ENCODE data around the gene KCNQ1.

The KCNQ1 gene

DNA sequence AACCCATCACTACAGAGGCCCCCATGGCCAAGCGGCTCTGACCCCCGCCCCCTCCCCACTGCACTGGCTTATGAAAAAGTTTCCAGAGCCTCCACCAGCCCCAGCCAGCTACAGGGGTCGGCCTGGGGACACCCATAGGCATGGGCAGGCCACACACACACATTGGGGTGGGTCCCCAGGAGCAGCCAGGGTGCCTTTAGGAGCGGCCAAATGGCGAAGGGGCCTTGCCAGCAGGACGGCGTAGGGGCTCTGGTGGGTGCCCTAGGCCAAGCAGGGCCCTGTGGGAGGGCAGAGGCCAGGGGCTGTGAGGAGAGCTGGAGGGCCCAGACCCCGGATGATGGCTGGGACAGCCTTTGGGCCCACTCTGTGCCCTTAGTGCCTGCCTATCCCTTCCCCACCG lies 34.2 kb upstream of the KCNQ1 start:
- no peak for DNase-seq

DNA sequence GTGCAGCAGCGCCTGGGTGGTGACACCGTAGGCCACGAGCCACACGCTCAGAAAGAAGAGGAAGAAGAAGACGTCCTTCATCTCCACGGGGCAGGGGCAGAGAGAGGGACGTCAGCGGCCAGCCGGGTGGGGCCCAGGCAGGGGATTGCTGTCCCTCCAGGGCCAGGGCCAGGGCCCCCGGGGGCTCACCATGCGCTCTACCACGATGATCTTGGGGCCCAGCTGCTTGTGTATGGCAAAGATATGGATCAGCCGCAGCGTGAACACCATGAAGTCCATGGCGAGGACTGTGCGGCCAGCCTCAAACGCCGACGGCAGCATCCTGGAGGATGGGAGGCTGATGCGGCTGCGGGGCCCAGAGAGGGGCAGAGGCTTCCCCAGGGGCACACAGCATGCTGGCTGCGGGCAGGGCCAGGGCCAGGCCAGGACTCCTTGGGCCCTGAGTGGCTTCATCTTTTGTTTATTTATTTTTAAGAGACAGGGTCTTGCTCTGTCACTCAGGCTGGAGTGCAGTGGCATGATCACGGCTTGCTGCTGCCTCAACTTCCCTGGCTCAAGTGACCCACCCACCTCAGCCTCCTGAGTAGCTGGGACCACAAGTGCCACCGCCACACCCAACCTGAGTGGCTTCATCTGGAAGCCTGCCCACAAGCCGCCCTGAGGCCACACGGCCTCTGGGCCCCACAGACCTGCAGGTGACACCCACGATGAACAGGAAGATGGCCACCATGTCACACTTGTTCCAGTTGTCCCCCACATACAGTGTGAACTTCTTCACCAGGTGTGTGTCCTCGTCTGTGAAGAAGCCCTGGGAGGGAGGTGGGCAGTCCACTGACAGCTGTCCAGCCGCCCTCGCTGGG lies 33.1 kb upstream of the KCNQ1 start:
- DNase-seq, result no peak

DNA sequence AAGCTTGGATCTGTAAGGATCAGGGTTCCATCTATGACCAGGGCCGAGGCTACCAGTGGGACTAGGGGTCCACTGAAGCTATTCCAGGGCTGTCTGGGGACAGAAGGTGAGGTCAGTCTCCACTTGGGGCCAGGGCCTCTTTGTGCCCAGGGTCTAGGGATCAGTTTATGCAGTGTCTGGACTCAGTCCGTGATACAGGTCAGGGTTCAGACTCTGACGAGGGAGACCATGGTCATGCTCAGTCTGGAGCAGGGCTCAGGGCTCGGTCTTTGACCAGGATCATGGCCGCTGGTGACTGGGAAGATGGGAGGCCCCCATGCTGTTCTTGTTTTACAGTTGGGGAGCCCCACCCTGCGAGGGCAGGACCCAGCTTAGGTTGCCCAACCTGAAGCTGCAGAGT lies 32.5 kb upstream of the KCNQ1 start:
- DNase-seq, result no peak

DNA sequence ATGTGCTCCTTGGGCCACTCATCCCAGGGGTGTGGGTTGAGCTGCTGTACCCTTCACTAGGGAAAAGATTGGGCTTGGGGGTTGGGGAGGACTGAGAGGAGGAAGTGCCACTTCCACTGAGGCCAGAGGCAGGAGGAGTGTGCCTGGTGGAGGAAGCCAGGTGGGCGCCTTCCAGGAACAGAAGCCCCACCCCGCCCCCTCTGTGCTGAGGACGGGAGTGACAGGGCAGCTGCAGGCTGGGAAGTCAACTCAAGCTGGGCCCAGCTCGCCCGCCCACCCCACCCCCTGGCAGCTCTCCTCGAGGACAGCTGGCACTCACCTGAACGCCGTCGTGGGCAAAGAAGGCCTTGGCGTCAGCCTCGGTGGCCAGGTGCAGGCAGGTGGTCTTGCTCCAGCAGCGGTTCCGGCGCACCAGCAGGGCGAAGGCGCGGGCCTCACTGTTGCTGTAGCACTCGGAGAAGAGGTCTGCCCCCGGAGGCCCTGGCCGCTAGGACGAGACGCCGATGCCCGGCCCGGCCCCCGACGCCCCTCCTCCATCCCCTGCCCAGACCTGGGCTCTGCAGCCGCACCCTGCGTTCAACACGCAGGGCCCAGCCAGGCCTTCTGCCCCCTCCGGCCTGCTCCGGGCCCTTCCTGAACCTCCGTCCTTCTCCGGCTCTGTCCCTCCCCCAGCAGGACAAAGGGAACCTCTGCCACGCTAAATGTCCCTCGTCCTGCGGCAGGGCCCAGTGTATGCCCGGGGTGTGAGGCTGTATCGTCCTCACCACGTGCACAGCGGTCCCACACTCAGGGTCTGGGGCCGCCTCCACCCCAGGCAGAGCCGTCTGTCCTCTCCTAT lies 30.8 kb upstream of the KCNQ1 start:
- DNase-seq, result no peak

DNA sequence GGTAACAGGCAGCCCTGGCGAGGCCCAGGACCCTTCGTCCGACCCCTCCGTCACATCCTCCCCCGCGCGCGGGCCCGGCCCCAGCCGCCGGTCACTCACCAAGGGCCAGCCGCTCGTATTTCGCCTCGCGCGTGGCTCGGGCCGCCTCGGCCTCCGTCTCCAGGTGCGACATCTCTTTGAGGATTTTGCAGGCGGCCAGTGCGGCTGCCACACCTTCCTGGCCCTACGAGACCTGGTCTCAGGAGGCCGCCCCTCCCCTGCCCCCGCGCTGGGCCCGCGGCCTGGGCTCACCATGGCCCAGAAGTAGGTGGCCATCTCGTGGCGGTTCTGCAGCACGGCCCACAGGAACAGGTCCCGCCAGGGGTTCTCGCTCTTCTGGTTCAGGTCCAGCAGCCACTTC lies 30.2 kb upstream of the KCNQ1 start:
- no peak for DNase-seq

DNA sequence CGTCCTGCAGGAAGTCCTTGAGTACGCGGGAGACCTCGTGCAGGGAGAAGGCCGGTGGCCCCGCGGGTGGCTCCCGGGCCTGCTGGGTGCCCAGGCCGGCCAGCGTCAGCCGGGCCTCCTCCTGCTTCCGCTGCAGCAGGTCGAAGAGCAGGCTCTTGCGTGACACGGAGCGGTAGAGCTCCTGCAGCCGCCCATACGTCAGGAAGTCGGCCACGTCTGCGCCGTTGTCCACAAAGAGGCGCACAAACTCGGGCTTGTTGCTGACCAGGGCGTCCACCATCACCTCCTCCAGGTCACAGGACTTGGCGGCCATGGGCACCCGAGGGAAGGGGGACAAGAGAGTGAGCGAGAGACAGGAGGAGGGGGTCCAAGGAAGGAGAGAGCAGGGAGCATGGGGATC lies 29.6 kb upstream of the KCNQ1 start:
- DNase-seq, result no peak

DNA sequence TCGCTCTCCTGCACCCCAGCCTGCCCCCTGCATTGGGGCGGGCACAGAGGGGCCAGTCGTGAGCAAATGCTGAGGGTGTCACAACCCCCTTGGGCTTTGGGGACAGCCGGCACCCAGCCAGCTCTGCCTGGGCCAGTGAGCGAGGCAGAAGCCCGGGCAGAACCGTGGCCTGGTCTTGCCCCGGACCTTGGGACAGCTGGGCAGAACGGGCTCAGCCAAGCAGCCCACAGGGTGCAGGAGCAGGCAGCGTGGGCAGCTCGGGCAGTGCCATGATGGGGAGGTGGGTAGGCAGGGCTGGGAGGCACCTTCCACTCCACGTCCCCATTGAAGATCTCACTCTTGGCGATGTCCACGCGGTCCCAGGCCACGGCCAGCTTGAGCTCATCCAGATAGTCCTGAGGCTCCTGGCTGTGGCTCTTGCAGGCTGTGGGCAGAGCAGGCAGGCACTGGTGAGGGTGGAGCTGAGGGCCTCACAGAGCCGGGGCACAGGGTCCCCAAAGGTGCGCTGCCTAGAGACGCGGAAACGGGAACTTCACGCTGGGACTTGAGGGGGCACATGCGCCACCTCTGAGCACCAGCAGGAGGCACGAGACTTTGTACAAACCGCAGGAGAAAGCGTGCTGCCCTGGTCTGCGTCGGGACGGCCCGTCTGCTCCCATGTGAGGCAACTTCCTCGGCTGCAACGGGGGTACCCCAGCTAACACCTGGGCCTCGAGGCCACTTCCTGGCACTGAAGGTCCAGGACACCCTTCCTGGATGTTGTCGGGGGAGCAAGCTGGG lies 29.0 kb upstream of the KCNQ1 start:
- DNase-seq, result no peak

DNA sequence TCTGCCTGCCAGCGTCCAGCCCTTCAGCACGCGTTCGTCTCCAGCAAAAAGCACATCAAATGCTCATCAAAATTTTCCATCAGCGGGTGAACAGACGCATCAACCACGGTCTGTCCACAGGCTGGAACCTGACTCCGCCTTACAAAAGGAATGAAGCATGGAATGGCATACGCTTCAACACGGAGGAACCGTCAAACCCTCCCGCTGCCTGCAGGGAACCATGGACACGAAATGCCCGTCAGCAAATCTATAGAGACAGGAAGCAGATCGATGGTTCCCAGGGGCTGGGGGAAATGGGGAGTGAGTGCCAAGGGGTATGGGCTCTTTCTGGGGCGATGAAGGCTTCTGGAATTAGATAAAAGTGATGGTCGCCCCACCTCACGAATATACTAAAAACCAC lies 28.0 kb upstream of the KCNQ1 start:
- DNase-seq, result no peak

DNA sequence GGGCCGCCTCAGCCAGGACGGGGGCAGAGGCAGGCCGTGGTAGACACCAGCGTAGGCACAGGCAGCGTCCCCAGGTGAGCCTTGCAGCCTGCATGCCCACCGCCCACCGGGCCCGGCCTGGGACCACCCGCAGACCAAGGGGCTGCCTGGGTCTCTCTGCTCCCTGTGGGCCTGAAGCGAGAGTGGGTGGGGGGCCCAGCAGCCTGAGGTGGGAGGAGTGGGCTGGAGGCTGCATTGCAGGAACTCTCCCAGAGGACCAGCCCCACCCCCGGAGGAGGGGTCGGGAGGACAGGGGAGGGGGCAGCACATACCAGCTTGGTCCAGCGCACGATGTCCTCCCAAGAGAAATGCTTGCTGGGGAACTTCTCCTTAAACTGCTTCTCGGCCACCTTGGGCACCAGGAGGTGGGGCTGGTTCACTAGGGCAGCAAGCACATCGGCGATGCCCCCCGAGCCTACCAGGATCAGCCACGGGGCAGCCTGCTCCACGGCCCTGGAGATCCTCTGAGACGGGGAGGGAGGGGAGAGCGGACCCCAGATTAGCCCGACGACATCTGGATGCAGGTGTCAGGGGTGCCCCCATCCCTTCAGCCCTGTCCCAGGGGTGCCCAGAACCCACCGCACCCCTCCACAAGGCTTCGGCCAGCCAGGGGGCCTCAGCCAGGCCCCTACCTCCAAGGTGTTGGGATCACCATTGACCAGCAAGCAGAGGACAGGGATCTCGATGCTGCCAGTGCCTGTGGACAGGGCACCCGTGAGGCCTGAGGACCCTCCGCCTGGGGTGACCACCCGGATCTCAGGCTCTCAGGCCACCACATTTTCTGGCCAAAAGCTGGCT lies 26.7 kb upstream of the KCNQ1 start:
- no peak for DNase-seq

DNA sequence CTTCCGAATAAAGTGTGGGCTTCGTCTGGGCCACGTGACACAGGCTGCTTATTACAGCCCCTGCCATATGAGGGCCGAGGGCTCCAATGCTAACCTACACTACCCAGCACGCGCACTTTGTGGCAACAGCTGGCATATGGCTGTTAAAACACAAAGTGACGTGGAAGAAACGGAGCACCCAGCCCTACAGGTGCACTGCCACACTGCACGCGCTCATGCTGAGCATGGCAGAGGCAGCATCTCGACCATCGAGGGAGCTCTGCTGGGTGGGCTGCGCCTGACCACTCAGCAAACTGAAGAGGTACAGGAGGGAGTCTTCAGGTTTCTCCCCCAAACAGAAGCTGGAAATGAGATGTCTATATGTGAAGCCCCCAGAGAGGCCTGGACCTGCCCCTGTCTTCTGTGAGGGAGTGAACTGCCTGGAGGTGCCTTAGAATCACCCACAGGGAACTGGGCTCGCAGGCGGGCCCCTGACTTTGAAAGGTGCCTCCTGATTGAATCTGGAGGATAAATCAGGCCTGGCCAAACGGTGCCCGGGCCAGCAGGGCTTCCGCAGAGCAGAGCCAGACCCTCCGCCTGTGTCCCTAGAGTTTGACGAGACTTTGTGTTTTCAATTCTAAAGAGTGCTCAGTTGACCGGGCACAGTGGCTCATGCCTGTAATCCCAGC lies 26.0 kb upstream of the KCNQ1 start:
- DNase-seq, result no peak

DNA sequence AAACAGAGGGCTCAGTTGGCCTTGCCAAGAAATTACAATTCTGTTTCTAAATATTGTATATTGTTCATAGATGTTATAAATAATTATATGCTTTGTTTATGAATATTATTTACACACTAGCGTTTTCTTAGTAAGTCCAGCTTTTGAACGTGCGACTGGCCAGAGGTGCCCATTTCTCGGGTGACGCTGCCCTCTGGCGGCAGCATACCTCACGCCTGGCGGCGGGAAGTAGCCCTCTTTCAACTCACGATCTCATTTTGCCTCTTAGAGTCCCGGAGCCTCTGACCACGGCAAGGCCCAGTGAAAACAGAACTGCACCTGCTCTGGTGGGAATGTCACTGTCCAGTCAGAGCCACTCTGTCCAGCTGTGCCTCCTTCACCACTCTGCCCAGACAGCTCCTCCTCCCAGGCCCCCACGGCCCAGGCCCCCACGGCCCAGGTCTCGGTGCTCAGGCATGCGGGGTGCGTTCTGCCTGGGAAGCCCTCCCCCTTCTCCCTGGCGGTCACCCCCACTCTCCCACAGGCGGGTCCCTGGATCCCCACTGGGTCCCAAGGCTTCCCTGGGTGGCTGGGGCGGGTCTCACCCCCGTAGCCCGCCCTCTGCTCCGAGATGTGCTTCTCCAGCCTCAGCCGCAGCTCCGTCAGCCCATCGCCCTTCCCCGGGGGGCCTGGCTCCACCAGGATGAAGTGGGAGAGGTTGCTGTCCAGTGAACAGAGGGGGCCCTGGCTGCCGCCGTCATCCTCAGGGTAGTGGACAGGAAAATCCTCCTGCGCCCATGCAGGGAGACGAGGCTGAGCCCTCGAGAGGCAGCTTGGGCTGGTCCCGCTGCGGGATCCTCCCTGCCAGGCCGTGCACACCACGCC lies 24.9 kb upstream of the KCNQ1 start:
- peak in 38 of 56 donors; percentile 8 to 73 (median 35) for DNase-seq

DNA sequence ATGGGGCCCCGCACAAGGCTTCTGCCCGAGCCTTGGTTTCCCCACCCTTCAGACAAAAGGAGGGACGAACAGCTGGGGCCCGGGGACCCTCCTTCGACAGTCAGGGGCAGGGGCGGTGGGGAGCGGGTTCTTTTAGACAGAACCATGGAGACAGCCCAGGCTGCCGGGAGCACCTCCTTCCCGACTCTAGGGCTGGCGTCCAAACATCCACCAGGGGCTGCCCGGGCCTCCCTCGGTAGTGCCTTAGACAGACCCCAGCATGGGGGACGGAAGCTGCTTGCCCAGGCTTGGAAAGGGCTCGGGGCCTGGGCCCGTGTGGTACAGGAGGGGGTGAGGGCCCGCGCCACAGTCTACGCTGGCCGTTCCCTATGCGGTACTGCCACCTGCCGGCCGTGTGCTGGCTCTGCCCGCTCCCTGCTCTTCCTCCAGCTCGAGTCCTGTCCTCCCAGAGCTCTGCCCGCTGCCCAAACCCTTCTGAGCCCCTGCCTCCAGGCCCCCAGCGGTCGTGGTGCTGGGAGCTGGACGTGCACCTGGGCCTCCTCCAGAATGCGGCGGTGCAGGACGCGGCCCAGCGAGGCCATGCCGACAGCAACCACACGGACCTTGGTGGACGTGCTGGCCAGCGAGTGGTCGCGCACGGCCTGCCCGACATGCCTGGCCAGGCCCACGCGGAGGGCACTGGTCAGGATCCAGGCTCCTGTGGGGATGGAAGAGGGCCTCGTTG lies 24.1 kb upstream of the KCNQ1 start:
- peak in 41 of 56 donors; percentile 11 to 76 (median 45) for DNase-seq

DNA sequence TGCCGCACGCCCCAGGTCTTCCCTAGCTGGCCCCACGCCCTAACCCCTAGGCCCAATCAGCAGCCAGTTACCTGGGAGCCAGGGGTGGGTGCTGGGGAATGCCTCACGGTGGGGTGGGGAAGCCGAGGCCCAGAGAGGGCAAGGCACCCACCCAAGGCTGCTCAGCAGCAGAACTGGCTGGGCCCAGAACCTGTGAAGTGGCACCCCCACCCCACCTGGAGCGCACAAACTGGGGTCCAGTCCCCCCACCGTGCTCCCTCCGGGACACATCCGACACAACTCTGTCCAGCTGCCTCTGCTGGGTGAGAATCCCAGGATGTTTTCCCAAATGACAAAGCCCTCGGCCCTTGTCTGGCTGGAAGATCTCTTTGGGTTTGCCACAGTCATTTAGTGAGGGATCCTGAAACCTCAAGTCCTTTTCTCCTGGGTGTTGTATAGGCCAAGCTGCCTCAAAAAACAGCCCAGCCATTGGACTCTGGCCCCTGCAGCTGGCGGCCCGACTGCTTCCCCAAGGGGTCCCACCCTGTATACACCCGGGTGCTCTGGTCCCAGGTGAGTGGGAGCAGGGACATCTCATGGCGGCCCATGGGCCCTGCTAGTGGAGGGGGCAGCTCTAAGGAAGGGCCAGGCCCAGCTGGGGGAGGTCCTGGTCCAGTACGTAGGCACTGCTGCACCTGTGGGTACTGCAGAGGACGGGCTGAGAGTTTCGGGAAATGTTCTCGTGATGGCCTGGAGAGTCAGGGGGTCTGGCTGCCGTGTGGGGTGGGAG lies 23.4 kb upstream of the KCNQ1 start:
- DNase-seq, result no peak

DNA sequence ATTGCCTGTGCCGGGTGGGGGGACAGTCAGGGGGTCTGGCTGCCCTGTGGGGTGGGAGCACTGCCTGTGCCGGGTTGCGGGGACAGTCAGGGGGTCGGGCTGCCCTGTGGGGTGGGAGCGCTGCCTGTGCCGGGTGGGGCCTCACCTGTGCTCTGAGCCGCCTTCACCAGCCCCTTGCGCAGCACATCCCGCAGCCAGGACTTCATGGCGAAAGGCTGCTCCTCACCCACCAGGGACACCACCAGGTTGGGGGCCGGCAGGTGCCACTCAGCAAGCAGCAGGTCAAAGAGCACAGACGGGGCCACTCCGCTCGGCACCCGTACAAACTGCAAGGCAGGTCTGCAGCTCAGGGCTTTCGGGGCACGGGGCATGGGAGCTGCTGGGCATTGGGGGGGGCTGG lies 22.8 kb upstream of the KCNQ1 start:
- no peak for DNase-seq

DNA sequence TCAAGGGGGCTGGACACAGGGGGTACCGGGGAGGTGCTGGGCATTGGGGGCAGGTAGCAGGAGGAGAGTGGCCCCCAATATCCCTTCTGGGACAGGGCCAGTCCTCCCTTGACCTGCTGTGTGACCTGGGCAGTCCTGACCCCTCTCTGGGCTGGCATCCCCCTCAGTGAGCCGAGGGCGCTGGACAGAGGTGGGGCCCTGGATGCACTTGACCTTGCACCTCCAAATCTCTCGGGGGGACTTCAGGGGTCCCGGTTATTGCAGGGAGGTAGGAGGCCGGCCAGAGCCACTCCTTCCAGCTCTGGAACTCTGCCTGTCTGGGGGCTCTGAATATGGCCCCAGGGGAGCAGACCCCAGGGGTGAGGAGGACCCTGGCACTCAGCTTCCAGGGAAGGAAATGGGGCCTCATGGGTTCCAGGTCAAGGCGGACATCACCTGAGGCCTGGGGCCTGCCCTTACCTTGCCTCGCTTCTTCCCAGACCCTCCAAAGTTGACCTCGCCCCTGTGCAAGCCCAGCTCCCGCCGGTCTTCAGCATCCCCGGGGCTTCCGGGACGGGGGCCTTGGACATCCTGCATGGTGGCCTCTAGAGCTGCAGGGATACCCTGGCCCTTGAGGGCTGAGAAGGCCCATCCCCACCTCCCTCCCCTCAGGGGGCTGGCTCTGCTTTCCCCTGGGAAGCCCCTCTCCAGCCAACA lies 22.2 kb upstream of the KCNQ1 start:
- DNase-seq, result no peak

DNA sequence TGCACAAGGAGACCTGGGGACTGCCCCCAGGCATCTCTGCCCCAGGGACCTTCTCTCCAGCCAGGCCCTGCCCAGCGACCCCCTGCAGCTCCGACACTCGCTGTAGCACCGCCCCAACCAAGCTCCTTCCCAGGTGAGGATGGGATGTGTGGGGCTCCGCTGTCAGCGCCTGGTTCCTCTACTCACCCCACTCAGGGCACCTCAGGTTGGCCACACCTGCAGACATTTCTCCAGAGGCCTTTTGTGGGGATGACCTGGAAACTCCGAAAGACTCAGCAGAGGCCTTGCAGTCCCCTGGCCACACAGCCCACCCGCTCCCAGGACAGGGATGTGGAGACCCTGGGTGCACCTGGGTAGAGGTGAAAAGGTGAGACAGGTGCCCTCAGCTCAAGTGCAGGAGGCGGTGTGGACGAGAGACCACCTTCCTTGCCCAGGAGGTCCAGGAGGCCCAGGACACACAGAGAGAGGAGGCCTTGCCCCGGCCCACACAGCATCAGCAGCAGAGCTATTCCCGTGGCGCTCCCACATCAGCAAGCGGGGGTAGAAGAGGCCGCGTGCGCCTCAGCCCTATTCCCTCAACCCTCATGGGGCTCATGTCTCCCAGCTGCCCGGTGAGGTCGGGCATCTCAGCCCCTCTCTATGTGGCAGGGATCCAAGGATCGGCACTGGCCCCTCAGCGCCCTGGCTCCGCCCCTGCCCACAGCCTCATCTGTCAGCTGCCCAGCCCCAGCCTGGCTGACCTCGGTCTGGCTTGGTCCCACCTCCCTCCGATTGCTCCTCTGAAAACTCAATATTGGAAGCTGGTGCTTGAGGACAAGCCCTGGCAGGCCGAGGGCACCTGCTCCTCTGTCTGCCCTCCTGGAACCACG lies 21.4 kb upstream of the KCNQ1 start:
- DNase-seq, result no peak

Measured in amygdala (tissue), 56 donors.